H1 (cell line): ENCODE results near the gene UGT1A7. TPM values are rescaled to one million over a fixed set of nuclear protein-coding genes. Genes with fewer than 3 reads are reported as not detected.

ENCODE experiments used
- BACH1 ChIP-seq: IDR thresholded peaks from 2 replicates; pipeline ENCODE4 v1.6.1; 2012; ENCODE audit warnings: low read length, improper control_type of control experiment
- BRCA1 ChIP-seq: IDR thresholded peaks from 2 replicates; pipeline ENCODE4 v1.6.1; 2012; ENCODE audit warnings: low read depth, low read length, improper control_type of control experiment
- CTBP2 ChIP-seq: IDR thresholded peaks from 2 replicates; pipeline ENCODE4 v1.7.0; 2011; ENCODE audit warnings: borderline replicate concordance, mild to moderate bottlenecking, moderate library complexity, mixed read lengths, low read length; ENCODE audit not compliant: insufficient read depth, insufficient read length
- NRF1 ChIP-seq: IDR thresholded peaks from 2 replicates; pipeline ENCODE4 v1.6.1; 2011; ENCODE audit warnings: mild to moderate bottlenecking, low read depth, low read length, improper control_type of control experiment
- SAP30 ChIP-seq: fragments of 300-600 bp; sonication (generic); IDR thresholded peaks from 2 replicates; pipeline ENCODE4 v1.7.1; 2012; ENCODE audit warnings: low read length, moderate library complexity, mild to moderate bottlenecking, inconsistent platforms; ENCODE audit not compliant: insufficient read depth, insufficient replicate concordance
- TEAD4 ChIP-seq: IDR thresholded peaks from 2 replicates; pipeline ENCODE4 v1.6.1; 2012; ENCODE audit warnings: low read depth, low read length, inconsistent platforms, mixed read lengths
- polyA plus RNA-seq, 7 experiments: library from polyadenylated mRNA; depleted of rRNA in 3 of 7; stranded (reverse) in 5 of 7; unstranded in 2 of 7; fragments of >200 nt in 5 of 7; fragments of 200-250 nt in 2 of 7; gene quantifications; 1 replicate in 5 of 7; 2 replicates in 1 of 7; 4 replicates in 1 of 7; pipeline versions ENCODE4 v1.2.1 to v1.2.3, GENCODE V29; 2011 to 2013; ENCODE audit warnings: missing spikeins in 2 of 7, mixed read lengths in 2 of 7
- total RNA-seq: library from RNA; stranded (reverse); fragmentation: NEBNext Ultra II Directional; extraction: Animal tissue kit (Norgen Biotek cat#: 25700); gene quantifications from 2 replicates; pipeline ENCODE4 v1.2.1, GENCODE V29; 2021
- TF ChIP-seq, protein P1 (sequence below): fragments of 300-600 bp; sonication (generic); IDR thresholded peaks from 2 replicates; pipeline ENCODE4 v1.7.1; 2012; ENCODE audit warnings: low read length, moderate library complexity, mild to moderate bottlenecking, inconsistent platforms; ENCODE audit not compliant: insufficient replicate concordance

Gene UGT1A7
- total and polyA plus RNA-seq, 2 of the 8 experiments (the other 6 are each of a cell fraction or from before 2014, with no cell fraction given): not detected

DNA sequence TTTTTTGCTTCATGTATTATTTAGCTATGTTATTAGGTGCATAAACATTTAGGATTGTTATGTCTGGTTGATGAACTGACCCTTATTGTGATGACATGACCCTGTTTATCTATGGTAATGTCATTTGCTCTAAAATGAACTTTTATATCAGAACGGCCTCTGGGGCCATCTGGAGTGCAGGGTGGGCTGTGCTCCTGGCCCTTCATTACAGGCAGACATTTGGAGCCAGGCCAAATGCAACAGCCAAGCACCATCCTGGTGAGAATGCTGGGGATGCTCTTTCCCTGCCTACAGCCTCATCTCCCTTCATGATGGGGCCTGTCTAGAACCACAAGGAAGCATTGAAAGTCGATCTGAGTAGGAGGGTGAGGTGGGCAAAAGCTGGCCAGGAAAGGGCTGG, 134.6 kb downstream of the UGT1A7 start (continued):
- TF ChIP-seq, protein P1, sequence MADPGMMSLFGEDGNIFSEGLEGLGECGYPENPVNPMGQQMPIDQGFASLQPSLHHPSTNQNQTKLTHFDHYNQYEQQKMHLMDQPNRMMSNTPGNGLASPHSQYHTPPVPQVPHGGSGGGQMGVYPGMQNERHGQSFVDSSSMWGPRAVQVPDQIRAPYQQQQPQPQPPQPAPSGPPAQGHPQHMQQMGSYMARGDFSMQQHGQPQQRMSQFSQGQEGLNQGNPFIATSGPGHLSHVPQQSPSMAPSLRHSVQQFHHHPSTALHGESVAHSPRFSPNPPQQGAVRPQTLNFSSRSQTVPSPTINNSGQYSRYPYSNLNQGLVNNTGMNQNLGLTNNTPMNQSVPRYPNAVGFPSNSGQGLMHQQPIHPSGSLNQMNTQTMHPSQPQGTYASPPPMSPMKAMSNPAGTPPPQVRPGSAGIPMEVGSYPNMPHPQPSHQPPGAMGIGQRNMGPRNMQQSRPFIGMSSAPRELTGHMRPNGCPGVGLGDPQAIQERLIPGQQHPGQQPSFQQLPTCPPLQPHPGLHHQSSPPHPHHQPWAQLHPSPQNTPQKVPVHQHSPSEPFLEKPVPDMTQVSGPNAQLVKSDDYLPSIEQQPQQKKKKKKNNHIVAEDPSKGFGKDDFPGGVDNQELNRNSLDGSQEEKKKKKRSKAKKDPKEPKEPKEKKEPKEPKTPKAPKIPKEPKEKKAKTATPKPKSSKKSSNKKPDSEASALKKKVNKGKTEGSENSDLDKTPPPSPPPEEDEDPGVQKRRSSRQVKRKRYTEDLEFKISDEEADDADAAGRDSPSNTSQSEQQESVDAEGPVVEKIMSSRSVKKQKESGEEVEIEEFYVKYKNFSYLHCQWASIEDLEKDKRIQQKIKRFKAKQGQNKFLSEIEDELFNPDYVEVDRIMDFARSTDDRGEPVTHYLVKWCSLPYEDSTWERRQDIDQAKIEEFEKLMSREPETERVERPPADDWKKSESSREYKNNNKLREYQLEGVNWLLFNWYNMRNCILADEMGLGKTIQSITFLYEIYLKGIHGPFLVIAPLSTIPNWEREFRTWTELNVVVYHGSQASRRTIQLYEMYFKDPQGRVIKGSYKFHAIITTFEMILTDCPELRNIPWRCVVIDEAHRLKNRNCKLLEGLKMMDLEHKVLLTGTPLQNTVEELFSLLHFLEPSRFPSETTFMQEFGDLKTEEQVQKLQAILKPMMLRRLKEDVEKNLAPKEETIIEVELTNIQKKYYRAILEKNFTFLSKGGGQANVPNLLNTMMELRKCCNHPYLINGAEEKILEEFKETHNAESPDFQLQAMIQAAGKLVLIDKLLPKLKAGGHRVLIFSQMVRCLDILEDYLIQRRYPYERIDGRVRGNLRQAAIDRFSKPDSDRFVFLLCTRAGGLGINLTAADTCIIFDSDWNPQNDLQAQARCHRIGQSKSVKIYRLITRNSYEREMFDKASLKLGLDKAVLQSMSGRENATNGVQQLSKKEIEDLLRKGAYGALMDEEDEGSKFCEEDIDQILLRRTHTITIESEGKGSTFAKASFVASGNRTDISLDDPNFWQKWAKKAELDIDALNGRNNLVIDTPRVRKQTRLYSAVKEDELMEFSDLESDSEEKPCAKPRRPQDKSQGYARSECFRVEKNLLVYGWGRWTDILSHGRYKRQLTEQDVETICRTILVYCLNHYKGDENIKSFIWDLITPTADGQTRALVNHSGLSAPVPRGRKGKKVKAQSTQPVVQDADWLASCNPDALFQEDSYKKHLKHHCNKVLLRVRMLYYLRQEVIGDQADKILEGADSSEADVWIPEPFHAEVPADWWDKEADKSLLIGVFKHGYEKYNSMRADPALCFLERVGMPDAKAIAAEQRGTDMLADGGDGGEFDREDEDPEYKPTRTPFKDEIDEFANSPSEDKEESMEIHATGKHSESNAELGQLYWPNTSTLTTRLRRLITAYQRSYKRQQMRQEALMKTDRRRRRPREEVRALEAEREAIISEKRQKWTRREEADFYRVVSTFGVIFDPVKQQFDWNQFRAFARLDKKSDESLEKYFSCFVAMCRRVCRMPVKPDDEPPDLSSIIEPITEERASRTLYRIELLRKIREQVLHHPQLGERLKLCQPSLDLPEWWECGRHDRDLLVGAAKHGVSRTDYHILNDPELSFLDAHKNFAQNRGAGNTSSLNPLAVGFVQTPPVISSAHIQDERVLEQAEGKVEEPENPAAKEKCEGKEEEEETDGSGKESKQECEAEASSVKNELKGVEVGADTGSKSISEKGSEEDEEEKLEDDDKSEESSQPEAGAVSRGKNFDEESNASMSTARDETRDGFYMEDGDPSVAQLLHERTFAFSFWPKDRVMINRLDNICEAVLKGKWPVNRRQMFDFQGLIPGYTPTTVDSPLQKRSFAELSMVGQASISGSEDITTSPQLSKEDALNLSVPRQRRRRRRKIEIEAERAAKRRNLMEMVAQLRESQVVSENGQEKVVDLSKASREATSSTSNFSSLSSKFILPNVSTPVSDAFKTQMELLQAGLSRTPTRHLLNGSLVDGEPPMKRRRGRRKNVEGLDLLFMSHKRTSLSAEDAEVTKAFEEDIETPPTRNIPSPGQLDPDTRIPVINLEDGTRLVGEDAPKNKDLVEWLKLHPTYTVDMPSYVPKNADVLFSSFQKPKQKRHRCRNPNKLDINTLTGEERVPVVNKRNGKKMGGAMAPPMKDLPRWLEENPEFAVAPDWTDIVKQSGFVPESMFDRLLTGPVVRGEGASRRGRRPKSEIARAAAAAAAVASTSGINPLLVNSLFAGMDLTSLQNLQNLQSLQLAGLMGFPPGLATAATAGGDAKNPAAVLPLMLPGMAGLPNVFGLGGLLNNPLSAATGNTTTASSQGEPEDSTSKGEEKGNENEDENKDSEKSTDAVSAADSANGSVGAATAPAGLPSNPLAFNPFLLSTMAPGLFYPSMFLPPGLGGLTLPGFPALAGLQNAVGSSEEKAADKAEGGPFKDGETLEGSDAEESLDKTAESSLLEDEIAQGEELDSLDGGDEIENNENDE: no peak
- TF ChIP-seq TEAD4 (no peak), BRCA1 (no peak), CTBP2 (no peak), SAP30 (no peak), NRF1 (no peak), BACH1 (no peak)
- TF ChIP-seq, all 59 proteins: peak for 0
